22Rv1 (cell line): ENCODE measurements around the gene TUBA3E.
"Not testable (repeated sequence)": the region's sequence is repeated elsewhere in the genome, so short reads cannot be mapped to it uniquely, and the experiment has no call there.

Source experiments
- ZFX ChIP-seq: fragments of 450-650 bp; IDR thresholded peaks from 2 replicates; pipeline ENCODE4 v1.6.1; 2017; ENCODE audit warnings: antibody characterized with exemption, borderline replicate concordance
- TF ChIP-seq, protein P1 (sequence below): fragments of 450-650 bp; IDR thresholded peaks from 2 replicates; pipeline ENCODE4 v1.5.1; 2017; ENCODE audit warnings: mild to moderate bottlenecking

DNA sequence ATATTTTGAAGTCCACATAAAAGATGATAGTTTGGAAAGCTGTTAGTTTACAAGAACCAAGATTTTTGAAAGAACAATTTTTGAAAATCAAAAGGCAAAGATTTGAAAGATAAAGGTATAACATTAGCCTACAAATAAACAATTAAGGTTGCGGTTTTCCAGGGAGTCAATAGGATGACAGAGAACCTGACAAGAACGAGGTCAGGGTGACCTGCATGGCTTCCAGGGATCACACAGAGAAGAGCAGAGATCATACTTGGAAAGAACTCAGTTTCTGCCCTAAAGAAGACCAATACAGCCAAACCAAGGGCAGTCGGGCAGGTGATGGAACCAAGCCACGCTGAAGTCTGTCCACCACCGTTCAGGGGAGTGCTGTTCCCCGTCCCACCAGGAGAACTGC, 41.3 kb upstream of the TUBA3E start:
- TF ChIP-seq, protein P1, sequence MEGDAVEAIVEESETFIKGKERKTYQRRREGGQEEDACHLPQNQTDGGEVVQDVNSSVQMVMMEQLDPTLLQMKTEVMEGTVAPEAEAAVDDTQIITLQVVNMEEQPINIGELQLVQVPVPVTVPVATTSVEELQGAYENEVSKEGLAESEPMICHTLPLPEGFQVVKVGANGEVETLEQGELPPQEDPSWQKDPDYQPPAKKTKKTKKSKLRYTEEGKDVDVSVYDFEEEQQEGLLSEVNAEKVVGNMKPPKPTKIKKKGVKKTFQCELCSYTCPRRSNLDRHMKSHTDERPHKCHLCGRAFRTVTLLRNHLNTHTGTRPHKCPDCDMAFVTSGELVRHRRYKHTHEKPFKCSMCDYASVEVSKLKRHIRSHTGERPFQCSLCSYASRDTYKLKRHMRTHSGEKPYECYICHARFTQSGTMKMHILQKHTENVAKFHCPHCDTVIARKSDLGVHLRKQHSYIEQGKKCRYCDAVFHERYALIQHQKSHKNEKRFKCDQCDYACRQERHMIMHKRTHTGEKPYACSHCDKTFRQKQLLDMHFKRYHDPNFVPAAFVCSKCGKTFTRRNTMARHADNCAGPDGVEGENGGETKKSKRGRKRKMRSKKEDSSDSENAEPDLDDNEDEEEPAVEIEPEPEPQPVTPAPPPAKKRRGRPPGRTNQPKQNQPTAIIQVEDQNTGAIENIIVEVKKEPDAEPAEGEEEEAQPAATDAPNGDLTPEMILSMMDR: not testable (repeated sequence)
- TF ChIP-seq ZFX: not testable (repeated sequence)
